GM12801 (cell line): Measurements from ENCODE around the gene TMEM8B.

Source experiments
- TF ChIP-seq, protein P1 (sequence below): IDR thresholded peaks from one replicate; pipeline ENCODE4 v1.5.1; 2011; ENCODE audit warnings: control low read depth; ENCODE audit not compliant: insufficient read length; ENCODE audit errors: extremely low read depth

The TMEM8B gene

DNA sequence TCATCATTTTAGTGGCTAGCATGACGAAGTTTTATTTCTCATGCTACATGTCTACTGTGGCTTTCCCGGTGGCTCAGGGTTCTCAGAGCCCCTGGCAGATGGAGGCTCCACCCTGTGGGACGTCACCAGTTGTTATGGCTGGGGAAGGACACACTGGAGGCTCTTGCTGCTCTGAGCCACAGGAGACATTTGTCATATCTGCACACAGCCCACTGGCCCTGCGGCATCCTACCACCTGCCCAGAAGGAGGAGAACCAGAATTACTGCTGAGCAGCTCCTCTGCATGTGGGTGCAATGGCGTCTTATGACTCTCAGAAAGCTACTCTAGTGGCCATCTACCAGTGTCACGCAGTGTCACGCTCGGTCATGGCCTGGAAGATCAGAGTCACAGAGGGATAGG, 34.6 kb downstream of the TMEM8B start:
- TF ChIP-seq, protein P1, sequence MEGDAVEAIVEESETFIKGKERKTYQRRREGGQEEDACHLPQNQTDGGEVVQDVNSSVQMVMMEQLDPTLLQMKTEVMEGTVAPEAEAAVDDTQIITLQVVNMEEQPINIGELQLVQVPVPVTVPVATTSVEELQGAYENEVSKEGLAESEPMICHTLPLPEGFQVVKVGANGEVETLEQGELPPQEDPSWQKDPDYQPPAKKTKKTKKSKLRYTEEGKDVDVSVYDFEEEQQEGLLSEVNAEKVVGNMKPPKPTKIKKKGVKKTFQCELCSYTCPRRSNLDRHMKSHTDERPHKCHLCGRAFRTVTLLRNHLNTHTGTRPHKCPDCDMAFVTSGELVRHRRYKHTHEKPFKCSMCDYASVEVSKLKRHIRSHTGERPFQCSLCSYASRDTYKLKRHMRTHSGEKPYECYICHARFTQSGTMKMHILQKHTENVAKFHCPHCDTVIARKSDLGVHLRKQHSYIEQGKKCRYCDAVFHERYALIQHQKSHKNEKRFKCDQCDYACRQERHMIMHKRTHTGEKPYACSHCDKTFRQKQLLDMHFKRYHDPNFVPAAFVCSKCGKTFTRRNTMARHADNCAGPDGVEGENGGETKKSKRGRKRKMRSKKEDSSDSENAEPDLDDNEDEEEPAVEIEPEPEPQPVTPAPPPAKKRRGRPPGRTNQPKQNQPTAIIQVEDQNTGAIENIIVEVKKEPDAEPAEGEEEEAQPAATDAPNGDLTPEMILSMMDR, result no peak

DNA sequence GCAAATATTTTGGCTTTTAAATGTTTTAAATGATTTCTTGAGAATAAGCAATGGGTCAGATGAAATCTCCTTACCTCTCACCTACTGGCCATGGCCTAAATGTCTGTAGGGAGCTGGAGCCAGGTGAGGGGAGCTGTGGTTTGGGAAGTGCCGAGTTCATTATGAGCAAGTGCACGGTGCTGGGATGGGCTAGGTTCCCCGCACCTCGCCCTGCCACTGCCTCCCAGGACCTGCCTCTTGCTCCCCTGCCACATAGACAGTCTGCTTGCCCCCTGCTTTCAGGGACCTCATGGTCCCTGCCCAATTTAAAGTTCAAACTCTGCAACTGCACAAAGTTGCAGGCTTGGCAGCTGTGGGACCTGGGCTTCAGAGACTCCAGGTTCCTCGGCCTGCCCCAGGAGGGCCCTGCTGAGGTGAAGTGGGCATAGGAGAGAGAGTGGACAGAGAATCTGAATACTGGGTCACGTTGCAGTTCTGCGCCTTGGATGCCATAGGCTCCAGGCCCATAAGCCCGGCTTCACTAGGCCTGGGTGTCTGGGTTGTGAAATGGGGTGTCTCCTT, 35.7 kb downstream of the TMEM8B start:
- TF ChIP-seq, protein P1, result no peak

DNA sequence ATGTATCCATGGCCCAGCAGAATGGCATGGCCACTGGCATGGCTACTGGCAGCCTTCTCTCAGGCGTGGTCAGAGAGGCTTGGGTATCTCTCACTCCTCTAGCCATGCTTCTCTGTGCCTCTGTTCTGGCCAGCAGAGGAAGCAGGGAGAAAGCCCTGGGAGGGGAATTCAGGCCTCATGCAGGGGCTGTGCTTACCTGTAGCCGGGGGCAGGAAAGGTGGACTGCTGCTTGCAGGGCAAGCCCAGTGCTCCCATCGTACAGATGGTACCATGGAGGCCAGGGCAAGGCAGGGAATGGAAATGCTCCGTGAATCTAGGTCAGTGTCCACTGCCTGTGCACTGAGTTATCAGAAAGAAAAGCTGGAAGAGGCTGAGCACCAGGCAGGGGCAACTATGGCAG, 38.5 kb downstream of the TMEM8B start:
- TF ChIP-seq, protein P1, result no peak

DNA sequence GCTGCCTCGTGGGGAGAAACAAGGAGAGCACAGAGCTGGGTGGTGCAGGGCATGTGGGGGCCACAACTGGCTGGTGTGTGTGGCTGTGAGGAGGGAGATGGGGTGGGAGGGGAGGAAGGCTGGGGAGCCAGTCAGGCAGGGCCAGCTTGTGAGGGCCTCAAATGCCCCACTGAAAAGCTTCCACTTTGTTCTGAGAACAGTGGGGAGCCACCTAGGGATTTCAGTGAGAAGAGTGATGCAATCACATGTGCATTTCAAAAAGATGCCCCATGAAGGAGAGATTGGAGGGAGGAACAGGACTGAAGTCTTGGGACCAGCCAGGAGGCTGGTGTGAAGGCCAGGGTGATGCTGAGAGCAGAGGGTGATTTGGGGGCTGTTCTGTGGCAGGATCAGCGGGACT, 39.9 kb downstream of the TMEM8B start:
- TF ChIP-seq, protein P1, result no peak

DNA sequence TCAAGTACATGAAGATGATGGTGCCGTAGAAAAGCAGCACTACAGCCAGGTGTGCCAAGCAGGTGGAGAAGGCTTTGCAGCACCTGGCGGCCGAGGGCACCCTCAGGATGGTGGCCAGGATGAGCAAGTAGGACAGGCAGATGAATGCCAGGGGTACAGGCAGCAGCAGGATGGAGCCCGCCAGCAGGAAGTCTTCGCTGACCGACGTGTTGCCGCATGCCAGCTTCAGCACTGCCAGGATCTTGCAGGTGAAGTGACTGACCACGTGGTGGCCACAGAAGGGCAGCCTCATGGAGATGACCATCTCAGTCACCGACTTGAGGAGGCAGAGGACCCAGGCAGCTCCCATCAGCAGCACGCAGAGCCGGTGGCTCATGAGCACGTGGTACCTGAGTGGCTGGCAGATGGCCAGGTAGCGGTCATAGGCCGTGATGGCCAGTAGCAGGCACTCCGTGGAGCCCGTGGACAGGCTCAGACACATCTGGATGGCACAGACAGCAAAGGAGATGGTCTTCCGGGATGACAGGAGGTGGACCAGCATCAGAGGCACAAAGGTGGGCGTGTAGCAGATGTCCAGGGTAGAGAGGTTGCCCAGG, 40.7 kb downstream of the TMEM8B start:
- TF ChIP-seq, protein P1, result no peak

DNA sequence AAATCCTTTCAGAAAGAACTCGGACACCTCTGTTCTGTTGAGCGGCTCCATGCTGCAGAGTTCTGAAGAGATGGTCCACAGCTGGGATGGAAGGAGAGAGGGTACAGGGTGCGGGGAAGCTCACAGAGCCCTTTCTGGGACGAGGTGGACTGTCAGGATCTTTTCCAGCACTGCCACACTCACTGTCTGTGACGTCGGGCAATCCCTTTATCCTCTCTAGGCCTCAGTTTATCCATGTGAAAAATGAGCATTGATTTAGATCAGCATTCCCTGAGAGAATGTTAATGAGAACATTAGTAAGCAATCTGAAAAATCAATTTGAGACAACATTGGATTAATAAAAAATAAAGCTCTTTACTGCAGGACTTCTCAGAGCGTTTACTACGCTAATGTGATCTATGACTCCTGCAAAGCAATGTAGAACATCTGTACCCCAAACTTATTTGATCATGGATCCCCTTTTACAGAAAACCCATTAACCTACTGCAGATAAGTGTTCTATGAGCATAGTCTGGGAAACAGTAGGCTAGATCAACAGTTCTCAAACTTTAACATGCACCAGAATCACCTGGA, 41.4 kb downstream of the TMEM8B start, which contains the start of gene OR13J1:
TSS of gene OR13J1 (minus strand) at position 51 of the 573 bp plus-strand sequence. CDS start at position 51, 0 bp downstream.
- TF ChIP-seq, protein P1, result no peak

DNA sequence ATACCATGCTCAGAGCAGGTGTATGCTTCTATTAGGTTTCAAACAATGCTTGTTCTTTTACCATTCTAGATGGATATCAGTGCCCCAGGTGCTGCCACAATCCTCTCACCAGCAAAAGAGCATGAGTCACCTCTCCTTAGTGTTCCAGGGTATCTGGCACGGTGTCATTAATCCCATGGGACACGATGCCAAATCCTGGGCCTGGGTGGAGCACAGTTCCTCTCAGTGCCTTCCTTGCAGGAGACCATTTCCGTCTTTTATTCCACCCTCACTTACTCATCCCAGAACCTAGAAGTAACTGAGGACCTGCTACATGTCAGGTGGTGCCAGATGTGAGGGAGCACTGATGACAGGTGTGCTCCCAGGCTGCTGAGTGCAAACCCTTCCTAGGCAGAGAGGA, 42.5 kb downstream of the TMEM8B start:
- TF ChIP-seq, protein P1, result no peak
